CD4-positive, alpha-beta T cell (primary cell): ENCODE results near the gene STRBP. TPM values are rescaled to one million over a fixed set of nuclear protein-coding genes. Genes with fewer than 3 reads are reported as not detected.

Experiments used
- ATAC-seq: fragments of 200-7000 bp; cut with Tn5 transposase; one replicate; pipeline ENCODE4 v1.10.0; 2022; ENCODE audit warnings: mild to moderate bottlenecking; ENCODE audit not compliant: poor library complexity
- CTCF ChIA-PET: fragments of 350-600 bp; sonication (Branson Sonifier 250); formaldehyde crosslinking; loops from one replicate; lab custom pipeline; 2021; ENCODE audit warnings: antibody characterized with exemption, inconsistent platforms; lab: Charles Lee
- POLR2A ChIA-PET: fragments of 350-600 bp; sonication (Branson Sonifier 250); formaldehyde crosslinking; loops from one replicate; lab custom pipeline; 2021; ENCODE audit warnings: antibody characterized with exemption, inconsistent platforms; lab: Charles Lee
- DNase-seq, 14 experiments: peaks; one replicate each; pipeline ENCODE4 v3.0.0-alpha.2; 2013 to 2020; ENCODE audit warnings: mixed read lengths in 2 of 14
- H3K27ac ChIP-seq, 2 donors: one replicate each; pipeline versions ENCODE4 v1.5.1 to v1.7.0; 2013; ENCODE audit warnings: low read length in 2 of 2, low read depth in 1 of 2, mild to moderate bottlenecking in 1 of 2
- H3K27me3 ChIP-seq, 2 experiments: 1 replicate in 1 of 2; 2 replicates in 1 of 2; pipeline versions ENCODE4 v1.6.1 to v1.7.0; 2013; ENCODE audit warnings: low read length in 2 of 2, control low read depth in 1 of 2, mild to moderate bottlenecking in 1 of 2, moderate library complexity in 1 of 2; ENCODE audit not compliant: insufficient read depth in 2 of 2, control insufficient read depth in 1 of 2
- H3K36me3 ChIP-seq: one replicate; pipeline ENCODE4 v1.6.1; 2013; ENCODE audit warnings: low read length, control low read depth; ENCODE audit not compliant: insufficient read depth
- H3K4me1 ChIP-seq: one replicate; pipeline ENCODE4 v1.6.1; 2013; ENCODE audit warnings: low read length, control low read depth; ENCODE audit not compliant: insufficient read depth
- H3K4me3 ChIP-seq: one replicate; pipeline ENCODE4 v1.5.1; 2013; ENCODE audit warnings: mild to moderate bottlenecking, low read length, moderate library complexity
- H3K9me3 ChIP-seq, 2 experiments: 1 replicate in 1 of 2; 2 replicates in 1 of 2; pipeline versions ENCODE4 v1.6.1 to v1.7.0; 2013; ENCODE audit warnings: low read length in 2 of 2, mild to moderate bottlenecking in 2 of 2, control low read depth in 1 of 2, moderate library complexity in 1 of 2; ENCODE audit not compliant: control insufficient read depth in 1 of 2, insufficient read depth in 1 of 2
- H3K27ac Mint-ChIP-seq: one replicate; pipeline ENCODE4 v1.8.0; 2020; ENCODE audit warnings: mixed read lengths
- H3K27me3 Mint-ChIP-seq: one replicate; pipeline ENCODE4 v1.8.0; 2021; ENCODE audit warnings: mixed read lengths
- H3K36me3 Mint-ChIP-seq: one replicate; pipeline ENCODE4 v1.8.0; 2021; ENCODE audit warnings: low read depth, mixed read lengths
- H3K4me1 Mint-ChIP-seq: one replicate; pipeline ENCODE4 v1.8.0; 2021; ENCODE audit warnings: low read depth, mixed read lengths
- H3K4me3 Mint-ChIP-seq: one replicate; pipeline ENCODE4 v1.8.0; 2020; ENCODE audit warnings: mild to moderate bottlenecking, mixed read lengths
- H3K9me3 Mint-ChIP-seq: one replicate; pipeline ENCODE4 v1.8.0; 2020; ENCODE audit warnings: mixed read lengths
- CTCF ChIP-seq: fragments of 200-600 bp; IDR thresholded peaks from one replicate; pipeline ENCODE4 v1.8.0; 2022; ENCODE audit warnings: antibody characterized with exemption, mild to moderate bottlenecking
- intact Hi-C, 2 experiments: fragments of 100-400 bp; cut with DNase I in 1 of 2; cut with micrococcal nuclease in 1 of 2; formaldehyde crosslinking; loops; one replicate each; pipeline versions ENCODE4 v1.15.1 to v1.9.0; 2023 to 2025; cut with DNase I, micrococcal nuclease
- total RNA-seq, 174 experiments: library from RNA in 2 of 174; stranded (reverse) in 2 of 174; gene quantifications; one replicate each; pipeline ENCODE4 v1.2.3 and lab custom pipeline; 2021 to 2026

The STRBP gene
- total RNA-seq, 2 experiments from 2014 or later = 10.9 to 12.0 TPM

- Mint-ChIP-seq H3K9me3 (no peaks in the 10 kb centered on the region), H3K27ac (no peak overlapping the region), H3K4me3 (no peak overlapping the region), H3K27me3 (no peaks in the 10 kb centered on the region), H3K4me1 (peaks cover 37% of the 10 kb centered on the region), H3K36me3 (no peaks in the 10 kb centered on the region)
- ChIA-PET CTCF (no interaction called here), POLR2A (no interaction called here)
- H3K4me1 ChIP-seq = peaks cover 36% of the 10 kb centered on the region
- H3K27ac ChIP-seq = no peak overlapping the region
- intact Hi-C loops = no loop called here
- ATAC-seq = no peak
- no peaks in the 10 kb centered on the region for H3K36me3 ChIP-seq
- no peak for DNase-seq
- H3K9me3 ChIP-seq = no peaks in the 10 kb centered on the region
- TF ChIP-seq CTCF = no peak
- no peak overlapping the region for H3K4me3 ChIP-seq
- H3K27me3 ChIP-seq = no peaks in the 10 kb centered on the region
These were observed 32.2 kb upstream of the STRBP start for GRCh38 chr9:123300554-123300953.

GRCh38 chr9:123299558-123300126 is 31.3 kb upstream of the STRBP start:
- Histone ChIP-seq H3K27me3 (no peaks in the 10 kb centered on the region), H3K9me3 (no peaks in the 10 kb centered on the region), H3K36me3 (no peaks in the 10 kb centered on the region), H3K4me3 (no peak overlapping the region), H3K4me1 (peaks cover 27% of the 10 kb centered on the region), H3K27ac (no peak overlapping the region)
- no peaks in the 10 kb centered on the region for H3K9me3 Mint-ChIP-seq
- CTCF ChIA-PET = interaction anchor here (0.5 kb wide), 1 partner anchor 102 kb away, joined by 4 read pairs; no protein-coding TSS in a partner anchor
- TF ChIP-seq CTCF = no peak
- POLR2A ChIA-PET = interaction anchor here (0.5 kb wide), 1 partner anchor 10 kb away, joined by 3 read pairs; no protein-coding TSS in a partner anchor
- H3K27ac Mint-ChIP-seq = no peak overlapping the region
- no peaks in the 10 kb centered on the region for H3K27me3 Mint-ChIP-seq
- intact Hi-C loops = no loop called here
- H3K36me3 Mint-ChIP-seq = no peaks in the 10 kb centered on the region
- DNase-seq (no peak), ATAC-seq (no peak)
- H3K4me3 Mint-ChIP-seq = no peak overlapping the region
- H3K4me1 Mint-ChIP-seq = peaks cover 29% of the 10 kb centered on the region

GRCh38 chr9:123296174-123296573 is 27.8 kb upstream of the STRBP start:
- H3K36me3 Mint-ChIP-seq = no peaks in the 10 kb centered on the region
- H3K27me3 Mint-ChIP-seq = peaks cover 13% of the 10 kb centered on the region
- Histone ChIP-seq H3K4me3 (no peak overlapping the region), H3K9me3 (no peaks in the 10 kb centered on the region), H3K27ac (no peak overlapping the region), H3K4me1 (peaks cover 3% of the 10 kb centered on the region), H3K27me3 (no peaks in the 10 kb centered on the region), H3K36me3 (no peaks in the 10 kb centered on the region)
- no peaks in the 10 kb centered on the region for H3K9me3 Mint-ChIP-seq
- no peak for DNase-seq
- ChIA-PET CTCF (no interaction called here), POLR2A (no interaction called here)
- no peak for TF ChIP-seq CTCF
- intact Hi-C loops = no loop called here
- ATAC-seq = no peak
- no peak overlapping the region for H3K27ac Mint-ChIP-seq
- H3K4me3 Mint-ChIP-seq = no peak overlapping the region
- peaks cover 7% of the 10 kb centered on the region for H3K4me1 Mint-ChIP-seq
